Activated naive CD8-positive, alpha-beta T cell (primary cell): ENCODE results near the gene TSHZ2.

Experiments used
- H3K27ac Mint-ChIP-seq: one replicate; pipeline ENCODE4 v1.8.0; 2021; ENCODE audit warnings: mixed read lengths
- H3K27me3 Mint-ChIP-seq: one replicate; pipeline ENCODE4 v1.8.0; 2021; ENCODE audit warnings: mixed read lengths
- H3K36me3 Mint-ChIP-seq: one replicate; pipeline ENCODE4 v1.8.0; 2021; ENCODE audit warnings: mixed read lengths
- H3K4me1 Mint-ChIP-seq: one replicate; pipeline ENCODE4 v1.8.0; 2021; ENCODE audit warnings: low read depth, mixed read lengths
- H3K4me3 Mint-ChIP-seq: one replicate; pipeline ENCODE4 v1.8.0; 2021; ENCODE audit warnings: mild to moderate bottlenecking, mixed read lengths
- H3K9me3 Mint-ChIP-seq: one replicate; pipeline ENCODE4 v1.8.0; 2021; ENCODE audit warnings: low read depth, mixed read lengths

TSHZ2 gene

GRCh38 chr20:53215166-53215565, 243.0 kb downstream of the TSHZ2 start:
- Mint-ChIP-seq H3K27me3 (no peaks in the 10 kb centered on the region), H3K36me3 (no peaks in the 10 kb centered on the region), H3K4me3 (peak overlapping the region; percentile 60), H3K9me3 (no peaks in the 10 kb centered on the region), H3K27ac (peak overlapping the region; percentile 88), H3K4me1 (peaks cover 23% of the 10 kb centered on the region)

GRCh38 chr20:53216478-53216855, 244.3 kb downstream of the TSHZ2 start:
- Mint-ChIP-seq H3K27me3 (no peaks in the 10 kb centered on the region), H3K36me3 (no peaks in the 10 kb centered on the region), H3K4me3 (peak overlapping the region; percentile 11), H3K4me1 (peaks cover 23% of the 10 kb centered on the region), H3K9me3 (no peaks in the 10 kb centered on the region), H3K27ac (peak overlapping the region; percentile 17)

- Mint-ChIP-seq H3K27me3 (peaks cover under 1% of the 10 kb centered on the region), H3K36me3 (no peaks in the 10 kb centered on the region), H3K4me1 (peaks cover 23% of the 10 kb centered on the region), H3K9me3 (no peaks in the 10 kb centered on the region), H3K4me3 (peak overlapping the region; percentile 11), H3K27ac (peak overlapping the region; percentile 17)
These were observed 244.9 kb downstream of the TSHZ2 start for GRCh38 chr20:53216856-53217576.

- Mint-ChIP-seq H3K27ac (no peak overlapping the region), H3K27me3 (peaks cover 3% of the 10 kb centered on the region), H3K4me1 (peaks cover 11% of the 10 kb centered on the region)
These were observed 248.5 kb downstream of the TSHZ2 start for GRCh38 chr20:53220482-53221307.

GRCh38 chr20:53221731-53222130, 249.6 kb downstream of the TSHZ2 start:
- H3K4me3 Mint-ChIP-seq: no peak overlapping the region
- peaks cover 3% of the 10 kb centered on the region for H3K27me3 Mint-ChIP-seq
- no peaks in the 10 kb centered on the region for H3K9me3 Mint-ChIP-seq
- no peaks in the 10 kb centered on the region for H3K36me3 Mint-ChIP-seq
- H3K4me1 Mint-ChIP-seq: peaks cover 3% of the 10 kb centered on the region
- no peak overlapping the region for H3K27ac Mint-ChIP-seq

More at GRCh38 chr20:53220482-53221307, 248.5 kb downstream of the TSHZ2 start:
- Mint-ChIP-seq H3K9me3 (no peaks in the 10 kb centered on the region), H3K36me3 (no peaks in the 10 kb centered on the region), H3K4me3 (no peak overlapping the region)

GRCh38 chr20:53222416-53222815, 250.3 kb downstream of the TSHZ2 start:
- Mint-ChIP-seq H3K36me3 (no peaks in the 10 kb centered on the region), H3K4me1 (no peaks in the 10 kb centered on the region), H3K4me3 (no peak overlapping the region), H3K9me3 (no peaks in the 10 kb centered on the region), H3K27ac (no peak overlapping the region), H3K27me3 (peaks cover 3% of the 10 kb centered on the region)

- no peaks in the 10 kb centered on the region for H3K4me1 Mint-ChIP-seq
- H3K36me3 Mint-ChIP-seq: no peaks in the 10 kb centered on the region
- H3K9me3 Mint-ChIP-seq: no peaks in the 10 kb centered on the region
- no peak overlapping the region for H3K27ac Mint-ChIP-seq
- H3K4me3 Mint-ChIP-seq: no peak overlapping the region
- H3K27me3 Mint-ChIP-seq: peaks cover 3% of the 10 kb centered on the region
These were observed 250.8 kb downstream of the TSHZ2 start for GRCh38 chr20:53222932-53223331.

GRCh38 chr20:53223626-53224172, 251.5 kb downstream of the TSHZ2 start:
- no peak overlapping the region for H3K4me3 Mint-ChIP-seq
- H3K27me3 Mint-ChIP-seq: peaks cover 3% of the 10 kb centered on the region
- H3K36me3 Mint-ChIP-seq: no peaks in the 10 kb centered on the region
- no peaks in the 10 kb centered on the region for H3K9me3 Mint-ChIP-seq
- H3K27ac Mint-ChIP-seq: no peak overlapping the region
- H3K4me1 Mint-ChIP-seq: no peaks in the 10 kb centered on the region

- H3K27ac Mint-ChIP-seq: no peak overlapping the region
- no peaks in the 10 kb centered on the region for H3K36me3 Mint-ChIP-seq
- no peak overlapping the region for H3K4me3 Mint-ChIP-seq
- H3K4me1 Mint-ChIP-seq: no peaks in the 10 kb centered on the region
- no peaks in the 10 kb centered on the region for H3K9me3 Mint-ChIP-seq
- peaks cover 3% of the 10 kb centered on the region for H3K27me3 Mint-ChIP-seq
These were observed 252.7 kb downstream of the TSHZ2 start for GRCh38 chr20:53224851-53225250.

GRCh38 chr20:53226826-53227225, 254.7 kb downstream of the TSHZ2 start:
- Mint-ChIP-seq H3K4me3 (no peak overlapping the region), H3K27me3 (peaks cover 13% of the 10 kb centered on the region), H3K36me3 (peaks cover 2% of the 10 kb centered on the region), H3K9me3 (no peaks in the 10 kb centered on the region), H3K27ac (no peak overlapping the region), H3K4me1 (no peaks in the 10 kb centered on the region)

GRCh38 chr20:53227523-53227922, 255.4 kb downstream of the TSHZ2 start:
- Mint-ChIP-seq H3K9me3 (no peaks in the 10 kb centered on the region), H3K36me3 (peaks cover 2% of the 10 kb centered on the region), H3K4me3 (no peak overlapping the region), H3K4me1 (no peaks in the 10 kb centered on the region), H3K27ac (no peak overlapping the region), H3K27me3 (peaks cover 10% of the 10 kb centered on the region)

GRCh38 chr20:53231061-53231460, 258.9 kb downstream of the TSHZ2 start:
- H3K9me3 Mint-ChIP-seq: peaks cover 1% of the 10 kb centered on the region
- peaks cover 10% of the 10 kb centered on the region for H3K27me3 Mint-ChIP-seq
- H3K36me3 Mint-ChIP-seq: peaks cover 2% of the 10 kb centered on the region

GRCh38 chr20:53237461-53237860, 265.3 kb downstream of the TSHZ2 start:
- no peak overlapping the region for H3K27ac Mint-ChIP-seq
- no peaks in the 10 kb centered on the region for H3K4me1 Mint-ChIP-seq
- H3K27me3 Mint-ChIP-seq: peaks cover 4% of the 10 kb centered on the region
- no peaks in the 10 kb centered on the region for H3K36me3 Mint-ChIP-seq
- H3K4me3 Mint-ChIP-seq: no peak overlapping the region
- H3K9me3 Mint-ChIP-seq: peaks cover 9% of the 10 kb centered on the region

More at GRCh38 chr20:53231061-53231460, 258.9 kb downstream of the TSHZ2 start:
- Mint-ChIP-seq H3K4me3 (no peak overlapping the region), H3K27ac (no peak overlapping the region), H3K4me1 (no peaks in the 10 kb centered on the region)

- no peaks in the 10 kb centered on the region for H3K36me3 Mint-ChIP-seq
- H3K4me1 Mint-ChIP-seq: no peaks in the 10 kb centered on the region
- H3K9me3 Mint-ChIP-seq: peaks cover 9% of the 10 kb centered on the region
- H3K4me3 Mint-ChIP-seq: no peak overlapping the region
- peaks cover 6% of the 10 kb centered on the region for H3K27me3 Mint-ChIP-seq
- H3K27ac Mint-ChIP-seq: no peak overlapping the region
These were observed 266.0 kb downstream of the TSHZ2 start for GRCh38 chr20:53238121-53238660.

- Mint-ChIP-seq H3K4me3 (no peak overlapping the region), H3K27ac (no peak overlapping the region), H3K36me3 (no peaks in the 10 kb centered on the region), H3K4me1 (no peaks in the 10 kb centered on the region), H3K9me3 (no peaks in the 10 kb centered on the region), H3K27me3 (peaks cover 3% of the 10 kb centered on the region)
These were observed 271.0 kb downstream of the TSHZ2 start for GRCh38 chr20:53243152-53243551.
